ENCODE data around the gene MRPS15.
"Not testable (repeated sequence)": the region's sequence is repeated elsewhere in the genome, so short reads cannot be mapped to it uniquely, and the experiment has no call there.

MRPS15 gene

GRCh38 chr1:36463803-36464604, at the start of gene MRPS15:
TSS of gene MRPS15 (minus strand) at chr1:36464384. CDS start at chr1:36464275, 109 bp downstream.
- H3K9me3 ChIP-seq (ENCODE audit: low read depth, low read length): no peaks in the 10 kb centered on the region
- H3K36me3 ChIP-seq (ENCODE audit: insufficient read depth, low read length): peaks cover 24% of the 10 kb centered on the region
- no peak for TF ChIP-seq EZH2 (IDR thresholded peaks at IDR 0.05)
- TF ChIP-seq FOXP2 (optimal IDR thresholded peaks at IDR 0.05; ENCODE audit: control extremely low read depth, extremely low read length, insufficient read depth): peak; percentile 93
- peak; percentile 94 for TF ChIP-seq POLR2AphosphoS5 (IDR thresholded peaks at IDR 0.05; ENCODE audit: borderline replicate concordance, low read depth, low read length)
- H3K4me3 ChIP-seq: peak within 1 kb of the TSS; percentile 97
- H3K27ac ChIP-seq: peak within 1 kb of the TSS; percentile 98
- DNase-seq (ENCODE audit: low read depth, low spot score): peak; percentile 87
- H3K9ac ChIP-seq (ENCODE audit: insufficient read length): peak within 1 kb of the TSS; percentile 95

DNA sequence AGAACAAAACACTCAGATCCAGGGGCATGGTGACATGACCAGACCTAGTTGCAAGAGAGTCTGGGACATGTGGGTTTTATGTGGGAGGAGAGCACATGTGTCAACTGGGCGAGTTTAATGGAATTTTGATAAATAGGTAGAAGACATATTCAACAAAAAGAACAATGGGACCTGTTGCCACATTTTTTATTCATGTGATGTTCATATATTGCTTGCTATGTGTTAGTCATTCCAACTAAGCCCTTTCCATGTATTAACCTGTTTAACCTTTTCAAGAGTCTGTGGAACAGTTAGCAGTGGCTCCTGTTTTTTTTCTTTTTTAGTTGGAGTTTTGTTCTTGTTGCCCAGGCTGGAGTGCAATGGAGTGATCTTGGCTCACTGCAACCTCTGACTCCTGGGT, 48.7 kb upstream of the MRPS15 start:
- H3K27ac ChIP-seq: no peak overlapping the region
- no peak for TF ChIP-seq FOXP2 (optimal IDR thresholded peaks at IDR 0.05; ENCODE audit: control extremely low read depth, extremely low read length, insufficient read depth)
- TF ChIP-seq EZH2 (IDR thresholded peaks at IDR 0.05): no peak
- TF ChIP-seq POLR2AphosphoS5 (IDR thresholded peaks at IDR 0.05; ENCODE audit: borderline replicate concordance, low read depth, low read length): no peak
- no peaks in the 10 kb centered on the region for H3K36me3 ChIP-seq (ENCODE audit: insufficient read depth, low read length)
- H3K9ac ChIP-seq (ENCODE audit: insufficient read length): no peak overlapping the region
- H3K9me3 ChIP-seq (ENCODE audit: low read depth, low read length): no peaks in the 10 kb centered on the region
- no peak for DNase-seq (ENCODE audit: low read depth, low spot score)
- no peak overlapping the region for H3K4me3 ChIP-seq

DNA sequence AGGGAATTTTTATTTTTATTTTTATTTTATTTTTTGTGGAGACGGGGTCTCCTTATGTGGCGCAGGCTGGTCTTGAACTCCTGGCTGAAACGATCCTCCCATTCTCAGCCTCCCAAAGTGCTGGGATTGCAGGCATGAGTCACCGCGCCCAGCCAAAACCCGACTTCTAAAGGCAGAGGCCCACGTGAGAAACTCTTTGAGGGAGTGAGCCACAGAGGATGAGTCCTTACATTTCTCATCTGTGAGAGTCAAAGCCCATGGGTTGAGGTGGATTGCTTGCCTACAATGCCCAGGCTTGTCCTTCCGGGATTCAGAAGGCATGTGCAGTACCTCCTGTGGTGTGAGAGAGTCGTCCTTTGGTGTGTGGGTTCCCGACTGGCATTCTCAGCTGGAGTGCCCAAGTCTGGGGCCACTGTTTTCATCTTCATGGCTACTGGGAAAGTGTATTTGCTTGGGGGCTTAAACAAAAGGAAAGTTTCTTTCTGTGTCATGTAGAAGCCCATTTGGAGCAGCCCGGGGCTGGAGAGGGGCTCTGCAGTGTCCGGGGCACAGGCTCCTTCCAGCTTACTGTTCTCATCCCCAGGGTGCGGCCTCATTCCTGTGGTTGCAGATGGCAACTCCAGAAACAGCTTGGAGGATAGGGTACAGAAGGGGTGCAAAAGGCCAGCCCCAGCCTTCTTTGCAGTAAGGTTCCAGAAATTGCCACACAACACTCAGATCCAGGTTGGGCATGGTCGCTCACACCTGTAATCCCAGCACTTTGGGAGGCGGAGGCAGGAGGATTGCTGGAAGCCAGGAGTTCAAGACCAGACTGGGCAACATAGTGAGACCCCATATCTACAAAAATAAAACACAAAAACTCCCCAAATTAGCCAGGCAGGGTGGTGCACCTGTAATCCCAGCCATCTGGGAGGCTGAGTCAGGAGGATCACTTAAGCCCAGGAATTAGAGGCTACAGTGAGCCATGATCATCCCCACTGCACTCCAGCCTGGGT, 47.9 kb upstream of the MRPS15 start:
- TF ChIP-seq POLR2AphosphoS5 (IDR thresholded peaks at IDR 0.05; ENCODE audit: borderline replicate concordance, low read depth, low read length): no peak
- no peak for TF ChIP-seq FOXP2 (optimal IDR thresholded peaks at IDR 0.05; ENCODE audit: control extremely low read depth, extremely low read length, insufficient read depth)
- TF ChIP-seq EZH2 (IDR thresholded peaks at IDR 0.05): no peak
- no peak overlapping the region for H3K4me3 ChIP-seq
- no peaks in the 10 kb centered on the region for H3K36me3 ChIP-seq (ENCODE audit: insufficient read depth, low read length)
- no peak overlapping the region for H3K9ac ChIP-seq (ENCODE audit: insufficient read length)
- H3K9me3 ChIP-seq (ENCODE audit: low read depth, low read length): no peaks in the 10 kb centered on the region
- no peak for DNase-seq (ENCODE audit: low read depth, low spot score)
- no peak overlapping the region for H3K27ac ChIP-seq

GRCh38 chr1:36511220-36511619, 47.0 kb upstream of the MRPS15 start:
- not testable (repeated sequence) for H3K9ac ChIP-seq (ENCODE audit: insufficient read length); H3K27ac ChIP-seq; H3K9me3 ChIP-seq (ENCODE audit: low read depth, low read length); H3K36me3 ChIP-seq (ENCODE audit: insufficient read depth, low read length); H3K4me3 ChIP-seq; DNase-seq (ENCODE audit: low read depth, low spot score)

DNA sequence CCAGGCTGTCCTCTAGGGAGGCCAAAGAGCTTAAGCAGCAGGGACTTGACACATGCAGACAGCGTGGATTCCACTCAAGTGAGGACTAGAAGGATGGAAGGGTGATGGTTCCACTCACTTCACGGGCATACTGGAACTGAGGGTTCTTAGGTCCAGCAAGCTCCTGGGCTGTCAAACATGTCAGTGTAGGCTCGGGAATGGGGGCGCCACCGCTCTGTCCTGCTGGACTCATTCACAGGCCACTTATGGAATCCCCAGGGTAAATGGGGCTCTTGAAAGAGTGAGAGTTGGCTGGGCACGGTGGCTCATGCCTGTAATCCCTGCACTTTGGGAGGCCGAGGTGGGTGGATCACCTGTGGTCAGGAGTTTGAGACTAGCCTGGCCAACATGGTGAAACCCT, 46.2 kb upstream of the MRPS15 start:
- Histone ChIP-seq H3K27ac (no peak overlapping the region), H3K36me3 (ENCODE audit: insufficient read depth, low read length) (no peaks in the 10 kb centered on the region), H3K9me3 (ENCODE audit: low read depth, low read length) (no peaks in the 10 kb centered on the region), H3K4me3 (no peak overlapping the region), H3K9ac (ENCODE audit: insufficient read length) (no peak overlapping the region)
- DNase-seq (ENCODE audit: low read depth, low spot score): no peak
- TF ChIP-seq FOXP2 (optimal IDR thresholded peaks at IDR 0.05; ENCODE audit: control extremely low read depth, extremely low read length, insufficient read depth) (no peak), POLR2AphosphoS5 (IDR thresholded peaks at IDR 0.05; ENCODE audit: borderline replicate concordance, low read depth, low read length) (no peak), EZH2 (IDR thresholded peaks at IDR 0.05) (no peak)

DNA sequence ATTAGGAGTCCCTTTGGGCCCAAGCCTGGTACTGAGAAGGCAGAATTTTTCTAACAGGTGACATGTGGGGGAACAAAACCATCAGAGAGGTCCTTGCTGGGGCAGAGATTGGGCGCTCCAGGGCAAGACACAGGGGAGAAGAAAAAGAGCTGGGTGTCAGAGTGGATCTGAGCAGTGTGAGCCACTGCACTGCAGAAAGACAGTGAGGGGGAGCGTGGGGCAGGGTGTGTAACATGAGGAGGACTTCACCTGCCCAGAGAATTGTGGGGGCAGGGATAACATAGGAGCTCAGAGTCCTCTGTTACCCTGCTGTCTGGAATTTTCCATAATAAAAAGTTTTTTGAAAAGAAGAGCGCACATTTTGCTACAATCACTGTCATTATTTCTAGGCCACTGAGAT, 44.1 kb upstream of the MRPS15 start:
- H3K4me3 ChIP-seq: no peak overlapping the region
- H3K9me3 ChIP-seq (ENCODE audit: low read depth, low read length): no peaks in the 10 kb centered on the region
- no peak overlapping the region for H3K9ac ChIP-seq (ENCODE audit: insufficient read length)
- no peaks in the 10 kb centered on the region for H3K36me3 ChIP-seq (ENCODE audit: insufficient read depth, low read length)
- TF ChIP-seq EZH2 (IDR thresholded peaks at IDR 0.05): no peak
- TF ChIP-seq POLR2AphosphoS5 (IDR thresholded peaks at IDR 0.05; ENCODE audit: borderline replicate concordance, low read depth, low read length): no peak
- TF ChIP-seq FOXP2 (optimal IDR thresholded peaks at IDR 0.05; ENCODE audit: control extremely low read depth, extremely low read length, insufficient read depth): no peak
- H3K27ac ChIP-seq: no peak overlapping the region
- no peak for DNase-seq (ENCODE audit: low read depth, low spot score)

DNA sequence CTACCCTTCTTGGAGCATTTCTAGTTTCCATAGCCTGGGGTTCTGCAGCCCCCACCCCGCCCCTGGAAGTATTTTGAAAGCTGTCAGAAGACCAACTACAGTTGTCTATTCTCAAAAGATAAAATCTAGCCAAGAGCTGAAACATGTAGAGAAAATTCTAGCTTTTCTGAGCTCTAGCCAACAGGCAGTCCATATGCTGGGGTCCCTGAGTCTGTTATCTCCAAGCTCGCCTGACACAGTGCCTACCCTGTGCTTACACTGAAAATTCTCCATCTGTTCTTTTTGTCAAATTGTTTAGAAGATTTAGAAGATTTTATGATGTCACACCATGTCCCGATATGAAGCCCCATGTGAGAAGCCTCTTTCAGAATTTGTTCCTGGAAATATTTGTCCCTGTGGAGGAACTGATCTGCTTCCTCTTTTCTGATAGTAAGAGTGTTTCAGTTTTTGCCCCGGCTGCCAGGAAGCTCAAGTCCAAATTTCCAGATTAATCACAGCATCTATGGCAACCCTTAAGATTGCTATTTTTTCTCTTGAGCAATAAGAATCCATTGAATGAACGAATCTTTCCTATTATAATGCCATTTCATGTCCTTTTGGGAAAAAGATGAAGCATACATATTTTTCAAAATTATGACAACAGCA, 42.2 kb upstream of the MRPS15 start:
- no peak overlapping the region for H3K27ac ChIP-seq
- no peak overlapping the region for H3K4me3 ChIP-seq
- H3K36me3 ChIP-seq (ENCODE audit: insufficient read depth, low read length): no peaks in the 10 kb centered on the region
- H3K9ac ChIP-seq (ENCODE audit: insufficient read length): no peak overlapping the region
- DNase-seq (ENCODE audit: low read depth, low spot score): no peak
- H3K9me3 ChIP-seq (ENCODE audit: low read depth, low read length): no peaks in the 10 kb centered on the region
- TF ChIP-seq POLR2AphosphoS5 (IDR thresholded peaks at IDR 0.05; ENCODE audit: borderline replicate concordance, low read depth, low read length): no peak
- TF ChIP-seq EZH2 (IDR thresholded peaks at IDR 0.05): no peak
- no peak for TF ChIP-seq FOXP2 (optimal IDR thresholded peaks at IDR 0.05; ENCODE audit: control extremely low read depth, extremely low read length, insufficient read depth)

GRCh38 chr1:36503733-36504132, 39.5 kb upstream of the MRPS15 start:
- H3K36me3 ChIP-seq (ENCODE audit: insufficient read depth, low read length): no peaks in the 10 kb centered on the region
- no peak overlapping the region for H3K4me3 ChIP-seq
- no peak for DNase-seq (ENCODE audit: low read depth, low spot score)
- TF ChIP-seq POLR2AphosphoS5 (IDR thresholded peaks at IDR 0.05; ENCODE audit: borderline replicate concordance, low read depth, low read length) (no peak), FOXP2 (optimal IDR thresholded peaks at IDR 0.05; ENCODE audit: control extremely low read depth, extremely low read length, insufficient read depth) (no peak), EZH2 (IDR thresholded peaks at IDR 0.05) (no peak)
- no peak overlapping the region for H3K9ac ChIP-seq (ENCODE audit: insufficient read length)
- H3K27ac ChIP-seq: no peak overlapping the region
- no peaks in the 10 kb centered on the region for H3K9me3 ChIP-seq (ENCODE audit: low read depth, low read length)

Data from SK-N-MC (cell line).